Measurements from ENCODE around the gene ANKFY1.

Gene ANKFY1

GRCh38 chr17:4263282-4264215 is at the start of gene ANKFY1:
ANKFY1 (minus strand) TSS chr17:4263979; CDS start chr17:4263941, 38 bp downstream.
- FAIRE-seq (peak; percentile 14), DNase-seq (ENCODE audit: low spot score) (peak; percentile 75)

GRCh38 chr17:4310354-4311060 is 46.7 kb upstream of the ANKFY1 start:
- no peak for DNase-seq (ENCODE audit: low spot score)
- no peak for FAIRE-seq

GRCh38 chr17:4309897-4310296 is 46.1 kb upstream of the ANKFY1 start:
- FAIRE-seq, result no peak
- no peak for DNase-seq (ENCODE audit: low spot score)

- no peak for DNase-seq (ENCODE audit: low spot score)
Observed at GRCh38 chr17:4307179-4307930, 43.6 kb upstream of the ANKFY1 start.

GRCh38 chr17:4305224-4305623 is 41.4 kb upstream of the ANKFY1 start:
- FAIRE-seq (no peak), DNase-seq (ENCODE audit: low spot score) (no peak)

More at GRCh38 chr17:4307179-4307930, 43.6 kb upstream of the ANKFY1 start:
- FAIRE-seq, result no peak

GRCh38 chr17:4304417-4305027 is 40.7 kb upstream of the ANKFY1 start:
- DNase-seq (ENCODE audit: low spot score) (peak; percentile 18), FAIRE-seq (peak; percentile 24)

- DNase-seq (ENCODE audit: low spot score) (no peak), FAIRE-seq (no peak)
Observed at GRCh38 chr17:4301066-4301465, 37.3 kb upstream of the ANKFY1 start.

GRCh38 chr17:4297351-4297750 is 33.6 kb upstream of the ANKFY1 start:
- FAIRE-seq (no peak), DNase-seq (ENCODE audit: low spot score) (no peak)

- FAIRE-seq (no peak), DNase-seq (ENCODE audit: low spot score) (no peak)
Observed at GRCh38 chr17:4295686-4296085, 31.9 kb upstream of the ANKFY1 start.

GRCh38 chr17:4293572-4293971 is 29.8 kb upstream of the ANKFY1 start:
- no peak for FAIRE-seq
- DNase-seq (ENCODE audit: low spot score), result no peak

- FAIRE-seq (no peak), DNase-seq (ENCODE audit: low spot score) (no peak)
Observed at GRCh38 chr17:4287710-4288109, 23.9 kb upstream of the ANKFY1 start.

- FAIRE-seq (no peak), DNase-seq (ENCODE audit: low spot score) (no peak)
Observed at GRCh38 chr17:4276514-4276913, 12.7 kb upstream of the ANKFY1 start.

- FAIRE-seq (no peak), DNase-seq (ENCODE audit: low spot score) (no peak)
Observed at GRCh38 chr17:4272972-4273368, 9.2 kb upstream of the ANKFY1 start.

- DNase-seq (ENCODE audit: low spot score) (no peak), FAIRE-seq (no peak)
Observed at GRCh38 chr17:4272213-4272971, 8.6 kb upstream of the ANKFY1 start.

GRCh38 chr17:4270736-4271135 is 7.0 kb upstream of the ANKFY1 start:
- FAIRE-seq (no peak), DNase-seq (ENCODE audit: low spot score) (no peak)

- DNase-seq (ENCODE audit: low spot score) (no peak), FAIRE-seq (no peak)
Observed at GRCh38 chr17:4269915-4270314, 6.1 kb upstream of the ANKFY1 start.

- FAIRE-seq (no peak), DNase-seq (ENCODE audit: low spot score) (no peak)
Observed at GRCh38 chr17:4267402-4267801, 3.6 kb upstream of the ANKFY1 start.

GRCh38 chr17:4266550-4266949 is 2.8 kb upstream of the ANKFY1 start:
- no peak for FAIRE-seq

GRCh38 chr17:4262703-4263102 is 1.1 kb downstream of the ANKFY1 start:
- FAIRE-seq (no peak), DNase-seq (ENCODE audit: low spot score) (no peak)

More at GRCh38 chr17:4266550-4266949, 2.8 kb upstream of the ANKFY1 start:
- DNase-seq (ENCODE audit: low spot score), result no peak

- DNase-seq (ENCODE audit: low spot score), result no peak
- FAIRE-seq, result no peak
Observed at GRCh38 chr17:4261452-4261851, 2.3 kb downstream of the ANKFY1 start.

- FAIRE-seq (no peak), DNase-seq (ENCODE audit: low spot score) (no peak)
Observed at GRCh38 chr17:4258867-4259266, 4.9 kb downstream of the ANKFY1 start.

Measured in RCC 7860 (cell line).